ENCODE results near the gene LRRFIP1.

Gene LRRFIP1

DNA sequence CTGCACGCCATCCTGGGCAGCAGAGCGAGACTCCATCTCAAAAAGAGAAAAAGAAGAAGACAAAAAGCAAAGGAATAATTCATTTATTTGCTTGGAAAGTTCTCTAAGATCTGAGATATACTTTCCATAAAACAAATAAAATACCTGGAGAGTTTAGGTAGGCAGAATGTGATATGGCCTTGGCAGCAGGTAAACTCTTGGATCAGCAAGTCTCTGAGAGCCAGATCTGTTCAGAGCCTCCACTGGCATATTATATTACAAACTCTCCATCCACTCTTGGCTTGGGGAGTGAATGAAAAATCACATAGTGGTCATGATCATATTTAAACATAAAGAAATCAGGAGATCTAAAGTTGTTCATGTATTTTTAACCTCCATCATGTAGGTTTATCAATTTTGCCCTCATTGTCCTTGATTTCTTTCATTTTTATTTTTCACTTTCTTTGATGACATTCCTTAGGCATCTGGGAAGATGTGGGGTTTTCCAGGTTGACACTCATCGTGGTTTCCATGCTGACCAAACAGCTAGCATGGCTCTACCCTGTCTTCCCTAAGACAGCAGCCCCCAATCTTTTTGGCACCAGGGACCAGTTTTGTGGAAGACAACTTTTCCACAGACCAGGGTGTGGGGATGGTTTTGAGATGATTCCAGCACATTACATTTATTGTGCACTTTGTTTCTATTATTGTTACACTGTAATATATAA is 10.2 kb downstream of the LRRFIP1 start:
- H3K4me3 ChIP-seq (replicated peaks; ENCODE audit: insufficient read depth, low read length), result no peak overlapping the region
- TF ChIP-seq POLR2AphosphoS5 (IDR thresholded peaks at IDR 0.05; ENCODE audit: low read depth), result no peak
- TF ChIP-seq, protein P1, sequence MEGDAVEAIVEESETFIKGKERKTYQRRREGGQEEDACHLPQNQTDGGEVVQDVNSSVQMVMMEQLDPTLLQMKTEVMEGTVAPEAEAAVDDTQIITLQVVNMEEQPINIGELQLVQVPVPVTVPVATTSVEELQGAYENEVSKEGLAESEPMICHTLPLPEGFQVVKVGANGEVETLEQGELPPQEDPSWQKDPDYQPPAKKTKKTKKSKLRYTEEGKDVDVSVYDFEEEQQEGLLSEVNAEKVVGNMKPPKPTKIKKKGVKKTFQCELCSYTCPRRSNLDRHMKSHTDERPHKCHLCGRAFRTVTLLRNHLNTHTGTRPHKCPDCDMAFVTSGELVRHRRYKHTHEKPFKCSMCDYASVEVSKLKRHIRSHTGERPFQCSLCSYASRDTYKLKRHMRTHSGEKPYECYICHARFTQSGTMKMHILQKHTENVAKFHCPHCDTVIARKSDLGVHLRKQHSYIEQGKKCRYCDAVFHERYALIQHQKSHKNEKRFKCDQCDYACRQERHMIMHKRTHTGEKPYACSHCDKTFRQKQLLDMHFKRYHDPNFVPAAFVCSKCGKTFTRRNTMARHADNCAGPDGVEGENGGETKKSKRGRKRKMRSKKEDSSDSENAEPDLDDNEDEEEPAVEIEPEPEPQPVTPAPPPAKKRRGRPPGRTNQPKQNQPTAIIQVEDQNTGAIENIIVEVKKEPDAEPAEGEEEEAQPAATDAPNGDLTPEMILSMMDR (IDR thresholded peaks at IDR 0.05; ENCODE audit: insufficient read depth, low read length), result no peak
- TF ChIP-seq, protein P2, sequence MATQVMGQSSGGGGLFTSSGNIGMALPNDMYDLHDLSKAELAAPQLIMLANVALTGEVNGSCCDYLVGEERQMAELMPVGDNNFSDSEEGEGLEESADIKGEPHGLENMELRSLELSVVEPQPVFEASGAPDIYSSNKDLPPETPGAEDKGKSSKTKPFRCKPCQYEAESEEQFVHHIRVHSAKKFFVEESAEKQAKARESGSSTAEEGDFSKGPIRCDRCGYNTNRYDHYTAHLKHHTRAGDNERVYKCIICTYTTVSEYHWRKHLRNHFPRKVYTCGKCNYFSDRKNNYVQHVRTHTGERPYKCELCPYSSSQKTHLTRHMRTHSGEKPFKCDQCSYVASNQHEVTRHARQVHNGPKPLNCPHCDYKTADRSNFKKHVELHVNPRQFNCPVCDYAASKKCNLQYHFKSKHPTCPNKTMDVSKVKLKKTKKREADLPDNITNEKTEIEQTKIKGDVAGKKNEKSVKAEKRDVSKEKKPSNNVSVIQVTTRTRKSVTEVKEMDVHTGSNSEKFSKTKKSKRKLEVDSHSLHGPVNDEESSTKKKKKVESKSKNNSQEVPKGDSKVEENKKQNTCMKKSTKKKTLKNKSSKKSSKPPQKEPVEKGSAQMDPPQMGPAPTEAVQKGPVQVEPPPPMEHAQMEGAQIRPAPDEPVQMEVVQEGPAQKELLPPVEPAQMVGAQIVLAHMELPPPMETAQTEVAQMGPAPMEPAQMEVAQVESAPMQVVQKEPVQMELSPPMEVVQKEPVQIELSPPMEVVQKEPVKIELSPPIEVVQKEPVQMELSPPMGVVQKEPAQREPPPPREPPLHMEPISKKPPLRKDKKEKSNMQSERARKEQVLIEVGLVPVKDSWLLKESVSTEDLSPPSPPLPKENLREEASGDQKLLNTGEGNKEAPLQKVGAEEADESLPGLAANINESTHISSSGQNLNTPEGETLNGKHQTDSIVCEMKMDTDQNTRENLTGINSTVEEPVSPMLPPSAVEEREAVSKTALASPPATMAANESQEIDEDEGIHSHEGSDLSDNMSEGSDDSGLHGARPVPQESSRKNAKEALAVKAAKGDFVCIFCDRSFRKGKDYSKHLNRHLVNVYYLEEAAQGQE (IDR thresholded peaks at IDR 0.05; ENCODE audit: insufficient replicate concordance, low read depth), result no peak
- TF ChIP-seq SPI1 (IDR thresholded peaks at IDR 0.05; ENCODE audit: borderline replicate concordance, low read depth), result no peak
- TF ChIP-seq GABPA (IDR thresholded peaks at IDR 0.05; ENCODE audit: low read depth), result no peak

DNA sequence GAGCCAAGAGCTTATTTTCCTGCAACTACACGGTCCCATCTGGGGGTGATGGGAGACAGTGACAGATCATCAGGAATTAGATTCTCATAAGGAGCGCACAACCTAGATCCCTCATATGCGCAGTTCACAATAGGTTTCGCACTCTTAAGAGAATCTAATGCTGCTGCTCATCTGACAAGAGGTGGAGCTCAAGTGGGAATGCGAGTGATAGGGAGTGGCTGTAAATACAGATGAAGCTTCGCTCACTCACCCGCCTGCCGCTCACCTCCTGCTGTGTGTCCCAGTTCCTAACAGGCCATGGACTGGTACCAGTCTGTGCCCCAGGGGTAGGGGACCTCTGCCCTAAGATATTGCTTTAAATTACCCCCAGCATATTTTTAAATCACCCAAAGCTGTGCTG is 10.8 kb downstream of the LRRFIP1 start:
- Histone ChIP-seq H3K4me3 (replicated peaks; ENCODE audit: insufficient read depth, low read length) (no peak overlapping the region), H3K27ac (replicated peaks) (no peak overlapping the region), H3K27me3 (ENCODE audit: insufficient read depth, poor library complexity, severe bottlenecking) (no peaks in the 10 kb centered on the region)
- no peak for TF ChIP-seq POLR2AphosphoS5 (IDR thresholded peaks at IDR 0.05; ENCODE audit: low read depth)
- TF ChIP-seq, protein P2 (IDR thresholded peaks at IDR 0.05; ENCODE audit: insufficient replicate concordance, low read depth), result no peak
- TF ChIP-seq SPI1 (IDR thresholded peaks at IDR 0.05; ENCODE audit: borderline replicate concordance, low read depth), result no peak
- no peak for TF ChIP-seq GABPA (IDR thresholded peaks at IDR 0.05; ENCODE audit: low read depth)
- TF ChIP-seq, protein P1 (IDR thresholded peaks at IDR 0.05; ENCODE audit: insufficient read depth, low read length), result no peak
- no peak for DNase-seq (ENCODE audit: low read depth in 1 of 2, low spot score in 1 of 2)

More for the DNA sequence above, 10.2 kb downstream of the LRRFIP1 start:
- no peak overlapping the region for H3K27ac ChIP-seq (replicated peaks)
- H3K27me3 ChIP-seq (ENCODE audit: insufficient read depth, poor library complexity, severe bottlenecking), result peaks cover under 1% of the 10 kb centered on the region
- DNase-seq (ENCODE audit: low read depth in 1 of 2, low spot score in 1 of 2), result no peak

DNA sequence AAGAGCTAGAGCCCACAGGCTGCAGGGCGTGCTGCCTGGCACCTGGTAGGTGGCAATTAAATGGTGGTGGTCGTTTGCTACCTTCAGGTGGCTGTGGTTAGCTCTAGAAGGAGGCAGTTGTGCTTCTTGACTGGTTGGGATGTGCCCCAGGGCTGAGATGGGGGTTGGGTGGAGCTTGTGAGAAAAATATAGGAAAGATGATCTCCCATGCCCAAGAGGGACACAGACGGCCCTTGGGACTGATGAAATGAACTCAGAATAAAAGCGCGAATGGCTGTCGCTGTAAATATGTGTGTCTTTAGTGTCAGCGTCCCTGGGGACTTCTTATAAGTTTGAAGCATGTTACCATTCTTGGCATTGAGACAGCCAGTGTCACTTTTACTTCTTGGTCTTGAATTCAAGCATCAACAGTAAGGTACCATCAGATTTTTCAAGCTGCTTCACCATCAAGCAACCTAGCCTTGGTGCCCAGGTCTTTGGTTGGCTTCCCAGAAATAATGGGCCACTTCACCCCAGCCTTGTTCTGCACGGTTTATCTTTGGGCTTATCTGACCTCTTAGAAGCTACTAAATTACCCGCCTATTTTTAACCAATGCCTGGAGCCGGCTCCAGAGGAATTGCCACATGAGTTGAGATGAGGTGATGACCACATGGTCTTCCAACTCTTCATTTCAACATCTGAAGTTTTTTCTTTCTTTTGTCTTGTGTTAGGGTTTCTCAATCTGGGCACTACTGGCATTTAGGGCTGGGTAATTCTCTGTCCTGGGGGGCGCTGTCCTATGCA is 11.9 kb downstream of the LRRFIP1 start:
- DNase-seq (ENCODE audit: low read depth in 1 of 2, low spot score in 1 of 2), result no peak

More for the DNA sequence above, 11.9 kb downstream of the LRRFIP1 start:
- TF ChIP-seq, protein P1 (IDR thresholded peaks at IDR 0.05; ENCODE audit: insufficient read depth, low read length), result no peak
- TF ChIP-seq POLR2AphosphoS5 (IDR thresholded peaks at IDR 0.05; ENCODE audit: low read depth) (no peak), SPI1 (IDR thresholded peaks at IDR 0.05; ENCODE audit: borderline replicate concordance, low read depth) (no peak), GABPA (IDR thresholded peaks at IDR 0.05; ENCODE audit: low read depth) (no peak)
- TF ChIP-seq, protein P2 (IDR thresholded peaks at IDR 0.05; ENCODE audit: insufficient replicate concordance, low read depth), result no peak
- no peak overlapping the region for H3K27ac ChIP-seq (replicated peaks)
- H3K4me3 ChIP-seq (replicated peaks; ENCODE audit: insufficient read depth, low read length), result no peak overlapping the region
- H3K27me3 ChIP-seq (ENCODE audit: insufficient read depth, poor library complexity, severe bottlenecking), result no peaks in the 10 kb centered on the region
